ENCODE data around the gene ATP1B2. TPM values are rescaled to one million over a fixed set of nuclear protein-coding genes. Genes with fewer than 3 reads are reported as not detected.

Gene ATP1B2
- total RNA-seq, 1 donor from 2014 or later: 0.92 TPM

GRCh38 chr17:7685533-7686221 is 35.0 kb downstream of the ATP1B2 start:
- DNase-seq: peak; percentile 97

- DNase-seq: peak; percentile 95
Observed at GRCh38 chr17:7686222-7687071, 35.7 kb downstream of the ATP1B2 start.

- DNase-seq: peak; percentile 97
Observed at GRCh38 chr17:7687072-7687907, 36.6 kb downstream of the ATP1B2 start, which contains the start of gene TP53. Gene TP53, minus strand, starts transcription at chr17:7687490. Its CDS starts 10,896 bp downstream, at chr17:7676594.

GRCh38 chr17:7687908-7688807 is 37.4 kb downstream of the ATP1B2 start, which contains the start of gene WRAP53:
Gene WRAP53, plus strand, starts transcription at chr17:7688477. Its CDS starts 172 bp downstream, at chr17:7688649.
- DNase-seq: peak; percentile 99

- no peak for DNase-seq
Observed at GRCh38 chr17:7688808-7689316, 38.1 kb downstream of the ATP1B2 start.

GRCh38 chr17:7695586-7695985 is 44.9 kb downstream of the ATP1B2 start:
- no peak for DNase-seq

GRCh38 chr17:7697828-7698588 is 47.3 kb downstream of the ATP1B2 start:
- DNase-seq: no peak

- DNase-seq: no peak
Observed at GRCh38 chr17:7700510-7700909, 49.8 kb downstream of the ATP1B2 start.

GRCh38 chr17:7701681-7702080 is 51.0 kb downstream of the ATP1B2 start:
- no peak for DNase-seq

- DNase-seq: no peak
Observed at GRCh38 chr17:7702776-7703175, 52.0 kb downstream of the ATP1B2 start.

GRCh38 chr17:7703584-7704479 is 53.1 kb downstream of the ATP1B2 start:
- peak; percentile 87 for DNase-seq

- peak; percentile 73 for DNase-seq
Observed at GRCh38 chr17:7704601-7705268, 54.0 kb downstream of the ATP1B2 start, which contains the start of gene EFNB3. Gene EFNB3, plus strand, starts transcription at chr17:7705202. Its CDS starts 397 bp downstream, at chr17:7705599.

GRCh38 chr17:7705269-7706255 is 54.8 kb downstream of the ATP1B2 start:
- DNase-seq: no peak

GRCh38 chr17:7706631-7707354 is 56.1 kb downstream of the ATP1B2 start:
- no peak for DNase-seq
